GM12878 (cell line): Measurements from ENCODE around the gene ADA. TPM values are rescaled to one million over a fixed set of nuclear protein-coding genes. Genes with fewer than 3 reads are reported as not detected.

ENCODE experiments used
- ATAC-seq: fragments of 200-7000 bp; cut with Tn5 transposase; 3 replicates; pipeline ENCODE4 v1.9.1; 2020; ENCODE audit warnings: mild to moderate bottlenecking, moderate library complexity
- BruUV-seq: library from RNA; stranded (reverse); fragments of 400-500 nt; replicated peaks from 2 replicates; lab custom pipeline; 2021; lab: Mats Ljungman, UMichigan
- CTCF ChIA-PET: fragments of 300-600 bp; sonication (Branson Sonifier 250); formaldehyde crosslinking; extraction: SDS; loops from one replicate; lab custom pipeline; 2021; ENCODE audit warnings: inconsistent platforms; lab: Yijun Ruan, JAX
- POLR2A ChIA-PET: fragments of 350-600 bp; formaldehyde crosslinking; extraction: SDS; loops from one replicate; lab custom pipeline; 2021; ENCODE audit warnings: inconsistent platforms; lab: Charles Lee
- RAD21 ChIA-PET: fragments of 300-600 bp; sonication (Branson Sonifier 250); formaldehyde crosslinking; loops from one replicate; lab custom pipeline; 2023; ENCODE audit warnings: antibody characterized with exemption; ENCODE audit not compliant: unreplicated experiment; lab: Charles Lee
- SMC1A ChIA-PET: fragments of 300-600 bp; sonication (Branson Sonifier 250); formaldehyde crosslinking; loops from one replicate; lab custom pipeline; 2023; ENCODE audit not compliant: unreplicated experiment, uncharacterized antibody; lab: Charles Lee
- DNase-seq: peaks from one replicate; pipeline ENCODE4 v3.0.0-alpha.2; 2011; ENCODE audit warnings: low read depth, low spot score
- FAIRE-seq: peaks from 3 replicates; lab custom pipeline; 2011; peaks lifted over from hg19 to GRCh38; lab: Jason Lieb, UNC
- H2AFZ ChIP-seq: 2 replicates; pipeline ENCODE4 v1.6.0; 2011; ENCODE audit warnings: low read depth, low read length, control low read depth; ENCODE audit not compliant: control insufficient read depth
- H3K27ac ChIP-seq: 2 replicates; pipeline ENCODE4 v1.5.1; 2011; ENCODE audit warnings: control low read depth; ENCODE audit not compliant: control insufficient read depth, insufficient read depth
- H3K27me3 ChIP-seq, 2 experiments: replicated peaks in 1 of 2; 2 replicates each; pipeline versions ENCODE4 v1.6.0 to v1.6.1; 2011; ENCODE audit warnings: low read length in 1 of 2; ENCODE audit not compliant: control insufficient read depth in 2 of 2, insufficient read depth in 2 of 2
- H3K36me3 ChIP-seq, 2 experiments: 2 replicates each; pipeline ENCODE4 v1.5.1; 2011; ENCODE audit warnings: low read length in 1 of 2; ENCODE audit not compliant: control insufficient read depth in 2 of 2, insufficient read depth in 2 of 2
- H3K4me1 ChIP-seq: 2 replicates; pipeline ENCODE4 v1.6.1; 2011; ENCODE audit warnings: mild to moderate bottlenecking, low read length, moderate library complexity, mixed read lengths; ENCODE audit not compliant: control insufficient read depth, insufficient read depth
- H3K4me2 ChIP-seq: 2 replicates; pipeline ENCODE4 v1.6.0; 2011; ENCODE audit warnings: control low read depth; ENCODE audit not compliant: control insufficient read depth, insufficient read depth
- H3K4me3 ChIP-seq: fragments of 200-600 bp; sonication (generic); 2 replicates; pipeline ENCODE4 v1.5.1; 2016
- H3K79me2 ChIP-seq: 2 replicates; pipeline ENCODE4 v1.6.0; 2011; ENCODE audit warnings: low read length; ENCODE audit not compliant: control insufficient read depth, insufficient read depth
- H3K9ac ChIP-seq: 2 replicates; pipeline ENCODE4 v1.8.0; 2011; ENCODE audit warnings: low read length, control low read depth, mixed read lengths; ENCODE audit not compliant: control insufficient read depth, insufficient read depth
- H3K9me3 ChIP-seq: replicated peaks from 3 replicates; pipeline ENCODE4 v1.5.1; 2011; ENCODE audit warnings: mild to moderate bottlenecking, low read length; ENCODE audit not compliant: control insufficient read depth, insufficient read depth
- H4K20me1 ChIP-seq: 2 replicates; pipeline ENCODE4 v1.6.0; 2011; ENCODE audit not compliant: control insufficient read depth, insufficient read depth
- BACH1 ChIP-seq: fragments of 450-650 bp; IDR thresholded peaks from 2 replicates; pipeline ENCODE4 v1.6.1; 2017; ENCODE audit warnings: mild to moderate bottlenecking, borderline replicate concordance
- CREM ChIP-seq: IDR thresholded peaks from 2 replicates; pipeline ENCODE4 v1.6.1; 2014; ENCODE audit warnings: antibody characterized with exemption, low read depth
- EP300 ChIP-seq, 2 experiments: fragments of 150-350 bp in 1 of 2; IDR thresholded peaks; 2 replicates each; pipeline ENCODE4 v1.6.1; 2011 to 2012; ENCODE audit warnings: low read depth in 2 of 2, low read length in 2 of 2, borderline replicate concordance in 1 of 2, improper control_type of control experiment in 1 of 2, inconsistent platforms in 1 of 2; ENCODE audit not compliant: control insufficient read depth in 1 of 2
- HDGF ChIP-seq: fragments of 450-650 bp; IDR thresholded peaks from 2 replicates; pipeline ENCODE4 v1.6.1; 2016; ENCODE audit warnings: antibody characterized with exemption
- SMARCA5 ChIP-seq: fragments of 450-650 bp; IDR thresholded peaks from 2 replicates; pipeline ENCODE4 v1.6.1; 2017; ENCODE audit warnings: mild to moderate bottlenecking
- SPI1 ChIP-seq: IDR thresholded peaks from 2 replicates; pipeline ENCODE4 v1.6.1; 2011; ENCODE audit warnings: low read depth, mild to moderate bottlenecking, low read length, moderate library complexity, borderline replicate concordance; ENCODE audit not compliant: insufficient read depth
- SRF ChIP-seq, 2 experiments: IDR thresholded peaks; 2 replicates each; pipeline ENCODE4 v1.6.1; 2011; ENCODE audit warnings: low read depth in 2 of 2, low read length in 2 of 2, mild to moderate bottlenecking in 1 of 2, moderate library complexity in 1 of 2
- WGBS: methylation state at CpG from one replicate; pipeline ENCODE4 v1.1.6; 2016; ENCODE audit warnings: low lambda C conversion rate; ENCODE audit not compliant: insufficient replicate concordance, insufficient coverage; ENCODE audit errors: missing lambda C conversion rate; 5-methylcytosine and 5-hydroxymethylcytosine counted together
- in situ Hi-C: fragments of 300-500 bp; cut with MboI; formaldehyde crosslinking; loops from 9 replicates; pipeline ENCODE4 v1.14.3; 2018; ENCODE audit warnings: mixed read lengths
- intact Hi-C: fragments of 100-400 bp; cut with micrococcal nuclease; formaldehyde crosslinking; loops from one replicate; pipeline ENCODE4 v1.14.2; 2022; ENCODE audit not compliant: unreplicated experiment
- polyA plus RNA-seq, 11 experiments: library from polyadenylated mRNA; depleted of rRNA in 4 of 11; unstranded in 6 of 11; stranded (reverse) in 5 of 11; fragments of >200 nt; fragmentation: Nextera tagmentation in 4 of 11; fragmentation: Illumina TruSeq in 1 of 11; extraction: Ambion mirVana in 4 of 11; extraction: Trizol in 1 of 11; gene quantifications; 1 replicate in 1 of 11; 2 replicates in 10 of 11; pipeline versions ENCODE4 v1.2.1 to v1.2.3, GENCODE V29; 2011 to 2016; ENCODE audit warnings: inconsistent platforms in 2 of 11, missing spikeins in 2 of 11, low read depth in 1 of 11
- total RNA-seq, 4 experiments: library from RNA; depleted of rRNA in 3 of 4; stranded (reverse); fragments of >200 nt in 3 of 4; fragmentation: Illumina TruSeq in 1 of 4; extraction: Trizol in 1 of 4; gene quantifications; 2 replicates each; pipeline versions ENCODE4 v1.2.1 to v1.2.3, GENCODE V29; 2013 to 2021
- TF ChIP-seq, protein P1 (sequence below): fragments of 450-650 bp; IDR thresholded peaks from 2 replicates; pipeline ENCODE4 v1.6.1; 2017; ENCODE audit warnings: mild to moderate bottlenecking, low read depth, inconsistent platforms; ENCODE audit not compliant: poor library complexity, severe bottlenecking
- TF ChIP-seq, protein P2 (sequence below): IDR thresholded peaks from 2 replicates; pipeline ENCODE4 v1.6.1; 2011; ENCODE audit warnings: low read depth, mild to moderate bottlenecking, low read length, moderate library complexity, borderline replicate concordance; ENCODE audit errors: extremely low read depth

ADA gene
- total and polyA plus RNA-seq, 10 of the 15 experiments (the other 5 are each of a cell fraction or from before 2014, with no cell fraction given) = 40.9 to 217 (median 90.8) TPM

DNA sequence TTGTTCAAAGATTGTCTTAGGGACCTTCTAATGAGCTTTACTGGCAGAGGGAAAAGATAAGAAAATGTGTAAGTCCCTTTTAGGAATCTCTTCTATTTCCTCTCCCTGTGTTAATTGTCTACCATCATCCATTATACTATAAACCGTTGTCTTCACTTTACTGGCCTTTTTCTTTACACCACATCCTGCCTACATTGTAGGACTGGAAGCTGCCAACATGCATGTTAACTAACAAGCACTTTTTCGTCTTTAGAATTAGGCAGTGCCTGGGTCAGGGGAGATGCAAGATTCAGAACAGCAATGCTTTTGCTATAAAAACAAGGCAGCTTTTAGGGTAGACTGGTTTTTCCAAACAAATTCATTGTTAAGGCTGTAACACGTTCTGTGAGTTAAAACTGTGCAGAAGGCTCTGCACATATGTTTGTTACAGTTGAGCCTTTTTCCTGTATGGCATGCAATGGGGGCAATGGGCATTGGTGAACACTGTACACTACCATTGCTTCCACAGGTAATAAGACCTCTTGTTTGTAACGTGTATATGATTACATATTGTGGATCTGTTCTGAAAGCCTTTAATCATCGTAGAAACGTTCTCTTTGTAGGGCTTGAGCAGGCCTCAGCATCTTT is 80.0 kb downstream of the ADA start:
- Histone ChIP-seq H3K9ac (no peak overlapping the region), H3K79me2 (no peaks in the 10 kb centered on the region), H3K36me3 (no peaks in the 10 kb centered on the region), H3K27ac (no peak overlapping the region), H3K9me3 (no peaks in the 10 kb centered on the region), H3K4me1 (peaks cover 3% of the 10 kb centered on the region), H3K27me3 (no peaks in the 10 kb centered on the region), H3K4me2 (no peak overlapping the region), H2AFZ (no peak overlapping the region), H4K20me1 (no peaks in the 10 kb centered on the region), H3K4me3 (no peak overlapping the region)
- RAD21 ChIA-PET = no interaction called here
- TF ChIP-seq SRF (IDR thresholded peaks at IDR 0.05; ENCODE audit: low read depth in 2 of 2, low read length in 2 of 2) (no peak), BACH1 (no peak), SMARCA5 (no peak), HDGF (no peak), SPI1 (no peak), CREM (no peak), EP300 (IDR thresholded peaks at IDR 0.05; ENCODE audit: borderline replicate concordance in 1 of 2, control insufficient read depth in 1 of 2, low read depth in 2 of 2, low read length in 2 of 2) (no peak)
- TF ChIP-seq, protein P1, sequence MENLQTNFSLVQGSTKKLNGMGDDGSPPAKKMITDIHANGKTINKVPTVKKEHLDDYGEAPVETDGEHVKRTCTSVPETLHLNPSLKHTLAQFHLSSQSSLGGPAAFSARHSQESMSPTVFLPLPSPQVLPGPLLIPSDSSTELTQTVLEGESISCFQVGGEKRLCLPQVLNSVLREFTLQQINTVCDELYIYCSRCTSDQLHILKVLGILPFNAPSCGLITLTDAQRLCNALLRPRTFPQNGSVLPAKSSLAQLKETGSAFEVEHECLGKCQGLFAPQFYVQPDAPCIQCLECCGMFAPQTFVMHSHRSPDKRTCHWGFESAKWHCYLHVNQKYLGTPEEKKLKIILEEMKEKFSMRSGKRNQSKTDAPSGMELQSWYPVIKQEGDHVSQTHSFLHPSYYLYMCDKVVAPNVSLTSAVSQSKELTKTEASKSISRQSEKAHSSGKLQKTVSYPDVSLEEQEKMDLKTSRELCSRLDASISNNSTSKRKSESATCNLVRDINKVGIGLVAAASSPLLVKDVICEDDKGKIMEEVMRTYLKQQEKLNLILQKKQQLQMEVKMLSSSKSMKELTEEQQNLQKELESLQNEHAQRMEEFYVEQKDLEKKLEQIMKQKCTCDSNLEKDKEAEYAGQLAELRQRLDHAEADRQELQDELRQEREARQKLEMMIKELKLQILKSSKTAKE = no peak
- TF ChIP-seq, protein P2, sequence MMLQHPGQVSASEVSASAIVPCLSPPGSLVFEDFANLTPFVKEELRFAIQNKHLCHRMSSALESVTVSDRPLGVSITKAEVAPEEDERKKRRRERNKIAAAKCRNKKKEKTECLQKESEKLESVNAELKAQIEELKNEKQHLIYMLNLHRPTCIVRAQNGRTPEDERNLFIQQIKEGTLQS = no peak
- CTCF ChIA-PET = interaction anchor here (0.9 to 1.5 kb wide), 5 partner anchors 11 to 112 kb away, joined by 3 to 6 read pairs (median 4); no protein-coding TSS in a partner anchor
- BruUV-seq = no TSS peak
- in situ Hi-C loops = no loop called here
- no peak for ATAC-seq
- SMC1A ChIA-PET = interaction anchor here (0.7 to 1.3 kb wide), 2 partner anchors 39 to 80 kb away, joined by 4 read pairs; partner anchors contain the start of gene ADA
- POLR2A ChIA-PET = no interaction called here
- no peak for DNase-seq
- WGBS = 45% methylated on average over 6 of the region's 6 CpGs
- intact Hi-C loops = no loop called here
- FAIRE-seq = no peak
